Upper lobe of right lung (tissue), 1 donor: ENCODE data around the gene HPDL. TPM values are rescaled to one million over a fixed set of nuclear protein-coding genes. Genes with fewer than 3 reads are reported as not detected.

Experiments used
- ATAC-seq: fragments of 200-7000 bp; cut with Tn5 transposase; one replicate; pipeline ENCODE4 v1.9.1; 2020; ENCODE audit warnings: mild to moderate bottlenecking, moderate library complexity
- DNase-seq: peaks from one replicate; pipeline ENCODE4 v3.0.0-alpha.2; 2020
- H3K27ac ChIP-seq: fragments of 200-600 bp; one replicate; pipeline ENCODE4 v1.8.0; 2022
- H3K27me3 ChIP-seq: fragments of 200-600 bp; one replicate; pipeline ENCODE4 v1.8.0; 2022; ENCODE audit warnings: mild to moderate bottlenecking
- H3K36me3 ChIP-seq: fragments of 200-600 bp; one replicate; pipeline ENCODE4 v1.8.0; 2022
- H3K4me1 ChIP-seq: fragments of 200-600 bp; one replicate; pipeline ENCODE4 v1.8.0; 2022
- H3K4me3 ChIP-seq: fragments of 200-600 bp; one replicate; pipeline ENCODE4 v1.8.0; 2022; ENCODE audit warnings: mild to moderate bottlenecking
- H3K9me3 ChIP-seq: fragments of 200-600 bp; one replicate; pipeline ENCODE4 v1.8.0; 2022
- intact Hi-C: fragments of 100-400 bp; cut with DNase I; formaldehyde crosslinking; loops from one replicate; pipeline ENCODE4 v1.11.0; 2022
- total RNA-seq: library from RNA; stranded (reverse); fragmentation: NEBNext Ultra II Directional; extraction: Animal tissue kit (Norgen Biotek cat#: 25700); gene quantifications from one replicate; pipeline ENCODE4 v1.2.1, GENCODE V29; 2021
- TF ChIP-seq, protein P1 (sequence below): fragments of 200-600 bp; IDR thresholded peaks from one replicate; pipeline ENCODE4 v1.8.0; 2022; ENCODE audit warnings: antibody characterized with exemption
- donor health status: DM: no; HTN: yes; CAD: no; lungs with severe emphysema.

HPDL gene
- total RNA-seq, 1 donor from 2014 or later, result not detected

- no peaks in the 10 kb centered on the region for H3K4me1 ChIP-seq
- no peak for ATAC-seq
- intact Hi-C loops, result no loop called here
- no peaks in the 10 kb centered on the region for H3K27me3 ChIP-seq
- no peak overlapping the region for H3K4me3 ChIP-seq
- TF ChIP-seq, protein P1, sequence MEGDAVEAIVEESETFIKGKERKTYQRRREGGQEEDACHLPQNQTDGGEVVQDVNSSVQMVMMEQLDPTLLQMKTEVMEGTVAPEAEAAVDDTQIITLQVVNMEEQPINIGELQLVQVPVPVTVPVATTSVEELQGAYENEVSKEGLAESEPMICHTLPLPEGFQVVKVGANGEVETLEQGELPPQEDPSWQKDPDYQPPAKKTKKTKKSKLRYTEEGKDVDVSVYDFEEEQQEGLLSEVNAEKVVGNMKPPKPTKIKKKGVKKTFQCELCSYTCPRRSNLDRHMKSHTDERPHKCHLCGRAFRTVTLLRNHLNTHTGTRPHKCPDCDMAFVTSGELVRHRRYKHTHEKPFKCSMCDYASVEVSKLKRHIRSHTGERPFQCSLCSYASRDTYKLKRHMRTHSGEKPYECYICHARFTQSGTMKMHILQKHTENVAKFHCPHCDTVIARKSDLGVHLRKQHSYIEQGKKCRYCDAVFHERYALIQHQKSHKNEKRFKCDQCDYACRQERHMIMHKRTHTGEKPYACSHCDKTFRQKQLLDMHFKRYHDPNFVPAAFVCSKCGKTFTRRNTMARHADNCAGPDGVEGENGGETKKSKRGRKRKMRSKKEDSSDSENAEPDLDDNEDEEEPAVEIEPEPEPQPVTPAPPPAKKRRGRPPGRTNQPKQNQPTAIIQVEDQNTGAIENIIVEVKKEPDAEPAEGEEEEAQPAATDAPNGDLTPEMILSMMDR, result no peak
- DNase-seq, result no peak
- no peaks in the 10 kb centered on the region for H3K36me3 ChIP-seq
- no peaks in the 10 kb centered on the region for H3K9me3 ChIP-seq
- H3K27ac ChIP-seq, result no peak overlapping the region
These were observed 9.5 kb upstream of the HPDL start for GRCh38 chr1:45317166-45317565.

GRCh38 chr1:45319761-45320160 is 6.9 kb upstream of the HPDL start:
- Histone ChIP-seq H3K4me1 (no peaks in the 10 kb centered on the region), H3K9me3 (no peaks in the 10 kb centered on the region), H3K36me3 (no peaks in the 10 kb centered on the region), H3K4me3 (no peak overlapping the region), H3K27me3 (no peaks in the 10 kb centered on the region), H3K27ac (no peak overlapping the region)
- TF ChIP-seq, protein P1, result no peak
- ATAC-seq (no peak), DNase-seq (no peak)
- intact Hi-C loops, result no loop called here

DNA sequence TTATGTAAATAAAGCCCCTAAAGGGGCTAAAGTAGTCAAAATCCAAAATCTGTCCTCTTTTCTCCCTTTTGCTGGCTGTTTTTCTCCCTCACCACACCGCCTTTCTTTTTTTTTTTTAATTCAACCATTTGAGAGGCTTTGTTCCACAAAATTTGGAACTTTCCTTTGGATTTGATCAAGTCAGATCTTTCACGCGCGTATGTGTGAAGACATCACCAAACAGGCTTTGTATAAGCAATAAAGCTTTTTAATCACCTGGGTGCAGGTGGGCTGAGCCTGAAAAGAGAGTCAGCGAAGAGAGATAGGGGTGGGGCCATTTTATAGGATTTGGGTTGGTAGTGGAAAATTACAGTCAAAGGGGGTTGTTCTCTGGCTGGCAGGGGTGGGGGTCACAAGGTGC is 5.3 kb upstream of the HPDL start:
- Histone ChIP-seq H3K27ac (no peak overlapping the region), H3K9me3 (no peaks in the 10 kb centered on the region), H3K36me3 (no peaks in the 10 kb centered on the region), H3K4me1 (peaks cover 6% of the 10 kb centered on the region), H3K27me3 (no peaks in the 10 kb centered on the region), H3K4me3 (no peak overlapping the region)
- intact Hi-C loops, result no loop called here
- TF ChIP-seq, protein P1, result no peak
- no peak for ATAC-seq
- DNase-seq, result no peak

GRCh38 chr1:45322486-45323040 is 4.1 kb upstream of the HPDL start:
- Histone ChIP-seq H3K4me3 (no peak overlapping the region), H3K27ac (no peak overlapping the region), H3K4me1 (peaks cover 16% of the 10 kb centered on the region), H3K9me3 (no peaks in the 10 kb centered on the region), H3K27me3 (no peaks in the 10 kb centered on the region), H3K36me3 (no peaks in the 10 kb centered on the region)
- TF ChIP-seq, protein P1, result no peak
- no peak for DNase-seq
- no peak for ATAC-seq
- intact Hi-C loops, result no loop called here

- TF ChIP-seq, protein P1, result no peak
- intact Hi-C loops, result no loop called here
- no peaks in the 10 kb centered on the region for H3K9me3 ChIP-seq
- ATAC-seq (no peak), DNase-seq (no peak)
- H3K4me1 ChIP-seq, result peaks cover 19% of the 10 kb centered on the region
- peaks cover 8% of the 10 kb centered on the region for H3K36me3 ChIP-seq
- no peak overlapping the region for H3K27ac ChIP-seq
- no peak overlapping the region for H3K4me3 ChIP-seq
- no peaks in the 10 kb centered on the region for H3K27me3 ChIP-seq
These were observed 716 bp upstream of the HPDL start for GRCh38 chr1:45325851-45326506.
